ENCODE results near the gene GBE1. TPM values are rescaled to one million over a fixed set of nuclear protein-coding genes. Genes with fewer than 3 reads are reported as not detected.
A peak's percentile ranks its signal among the peaks of the same experiment; 100 is the strongest.

Gene GBE1
- total RNA-seq = 10.6 and 10.9 TPM in 2 replicates
- long read RNA-seq, transcript GBE1-201 (16 exons, 3,461 nt) = major isoform, 105 of 117 reads
- long read RNA-seq, partial matches to known transcripts = 7 of 117 reads
- long read RNA-seq, other reads (novel, unspliced or antisense) = 5 of 117 reads

DNA sequence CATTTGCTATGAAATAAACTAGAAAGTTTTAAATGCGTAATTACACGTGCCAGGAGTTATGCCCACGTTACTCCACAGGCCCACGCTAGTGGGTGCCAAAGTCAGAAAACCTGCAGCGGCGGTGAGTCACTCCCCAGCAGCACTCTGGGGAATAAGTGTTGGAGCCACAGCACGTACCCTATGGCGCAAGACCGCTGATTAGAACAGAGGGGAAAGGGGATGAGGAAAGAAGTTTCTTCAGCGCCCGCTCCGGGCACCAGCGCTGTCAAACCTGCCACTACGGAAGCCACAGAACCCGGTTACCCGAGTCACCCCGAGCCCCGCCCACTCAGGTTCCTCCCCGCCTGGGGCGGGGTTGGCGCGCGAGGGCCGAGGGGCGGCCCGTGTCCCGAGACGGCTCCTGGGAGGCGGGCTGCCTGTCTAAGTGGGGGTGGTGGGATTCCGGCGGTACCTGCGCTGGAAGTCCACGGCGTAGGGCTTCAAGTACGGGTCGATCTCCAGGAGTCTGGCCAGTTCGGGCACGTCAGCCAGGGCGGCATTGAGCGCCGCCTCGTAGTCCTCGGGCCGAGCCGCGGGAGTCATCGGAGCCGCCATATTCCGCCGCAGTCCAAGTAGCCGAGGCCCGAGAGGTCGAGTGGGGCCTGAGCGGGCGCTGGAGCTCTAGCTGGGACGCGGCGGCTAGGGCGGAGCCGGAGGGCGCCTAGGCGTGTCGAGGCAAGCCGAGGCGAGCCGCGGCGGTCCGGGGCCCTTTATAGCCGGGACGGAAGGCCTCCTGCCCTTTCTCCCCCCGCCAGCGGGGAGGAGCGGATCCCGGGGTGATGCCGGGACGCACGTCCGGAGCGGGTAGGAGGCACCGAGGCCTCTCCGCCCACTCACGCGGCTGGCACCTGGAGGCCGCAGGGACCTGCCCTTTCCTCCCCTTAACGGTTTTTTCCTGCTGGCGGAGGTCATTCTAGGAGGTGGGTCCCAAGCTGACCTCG lies at the start of gene GBE1:
Gene GBE1, minus strand, starts transcription at position 722 of the 980 bp plus-strand sequence. Its CDS starts 128 bp downstream, at position 594.
- Mint-ChIP-seq H3K4me1 (ENCODE audit: low read depth) (peaks cover 6% of the 10 kb centered on the region), H3K4me3 (ENCODE audit: low read depth) (peak within 1 kb of the TSS; percentile 93), H3K27ac (peak within 1 kb of the TSS; percentile 100), H3K9me3 (ENCODE audit: low read depth) (no peaks in the 10 kb centered on the region), H3K27me3 (no peaks in the 10 kb centered on the region), H3K36me3 (ENCODE audit: insufficient read depth) (no peaks in the 10 kb centered on the region)
- TF ChIP-seq, protein P1, sequence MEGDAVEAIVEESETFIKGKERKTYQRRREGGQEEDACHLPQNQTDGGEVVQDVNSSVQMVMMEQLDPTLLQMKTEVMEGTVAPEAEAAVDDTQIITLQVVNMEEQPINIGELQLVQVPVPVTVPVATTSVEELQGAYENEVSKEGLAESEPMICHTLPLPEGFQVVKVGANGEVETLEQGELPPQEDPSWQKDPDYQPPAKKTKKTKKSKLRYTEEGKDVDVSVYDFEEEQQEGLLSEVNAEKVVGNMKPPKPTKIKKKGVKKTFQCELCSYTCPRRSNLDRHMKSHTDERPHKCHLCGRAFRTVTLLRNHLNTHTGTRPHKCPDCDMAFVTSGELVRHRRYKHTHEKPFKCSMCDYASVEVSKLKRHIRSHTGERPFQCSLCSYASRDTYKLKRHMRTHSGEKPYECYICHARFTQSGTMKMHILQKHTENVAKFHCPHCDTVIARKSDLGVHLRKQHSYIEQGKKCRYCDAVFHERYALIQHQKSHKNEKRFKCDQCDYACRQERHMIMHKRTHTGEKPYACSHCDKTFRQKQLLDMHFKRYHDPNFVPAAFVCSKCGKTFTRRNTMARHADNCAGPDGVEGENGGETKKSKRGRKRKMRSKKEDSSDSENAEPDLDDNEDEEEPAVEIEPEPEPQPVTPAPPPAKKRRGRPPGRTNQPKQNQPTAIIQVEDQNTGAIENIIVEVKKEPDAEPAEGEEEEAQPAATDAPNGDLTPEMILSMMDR (IDR thresholded peaks at IDR 0.05; ENCODE audit: unreplicated experiment) = peak; percentile 50
- DNase-seq (ENCODE audit: low spot score, unreplicated experiment) = peak; percentile 75

DNA sequence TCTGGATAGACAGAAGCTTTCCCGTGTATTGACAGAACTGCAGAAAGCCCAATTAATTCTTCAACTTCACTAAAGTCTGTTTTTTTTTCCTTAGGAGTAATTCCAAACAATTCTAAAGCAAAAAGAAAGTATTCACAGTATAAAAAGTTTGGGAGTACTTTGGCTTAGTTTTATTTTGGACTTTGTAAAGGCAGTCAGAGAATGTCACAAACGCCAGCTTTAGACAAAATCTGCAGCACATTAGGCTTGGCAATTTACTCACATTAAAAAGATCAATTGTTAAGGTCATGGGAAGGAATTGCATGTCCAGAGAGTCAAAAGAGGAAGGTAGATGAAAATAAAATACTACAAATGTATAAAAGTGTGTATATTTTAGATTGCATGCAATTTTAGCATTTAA lies 47.5 kb upstream of the GBE1 start:
- no peaks in the 10 kb centered on the region for H3K36me3 Mint-ChIP-seq (ENCODE audit: insufficient read depth)
- H3K4me1 Mint-ChIP-seq (ENCODE audit: low read depth) = peaks cover 8% of the 10 kb centered on the region
- TF ChIP-seq, protein P1 (IDR thresholded peaks at IDR 0.05; ENCODE audit: unreplicated experiment) = no peak
- no peak for DNase-seq (ENCODE audit: low spot score, unreplicated experiment)
- H3K27me3 Mint-ChIP-seq = no peaks in the 10 kb centered on the region
- peaks cover 14% of the 10 kb centered on the region for H3K9me3 Mint-ChIP-seq (ENCODE audit: low read depth)
- H3K27ac Mint-ChIP-seq = no peak overlapping the region
- no peak overlapping the region for H3K4me3 Mint-ChIP-seq (ENCODE audit: low read depth)

DNA sequence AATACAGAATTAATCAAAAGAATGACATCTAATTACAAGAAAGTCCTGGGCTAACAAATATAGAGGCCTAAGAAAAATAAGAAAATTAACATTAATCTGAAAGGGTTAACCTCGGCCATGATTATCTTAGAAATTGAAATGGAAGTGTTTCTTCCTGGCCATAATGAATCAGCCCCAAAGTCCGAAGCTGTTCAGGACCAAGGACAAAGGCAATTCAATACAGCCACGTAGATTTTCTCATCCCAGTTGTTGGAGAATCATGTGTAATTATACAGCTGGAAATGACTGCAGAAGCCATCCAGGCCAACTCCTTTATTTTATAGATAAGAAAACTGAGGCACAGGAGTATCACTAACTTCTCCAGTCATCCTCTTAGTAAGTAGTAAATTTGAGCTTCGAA lies 38.0 kb upstream of the GBE1 start:
- Mint-ChIP-seq H3K27me3 (no peaks in the 10 kb centered on the region), H3K4me1 (ENCODE audit: low read depth) (no peaks in the 10 kb centered on the region)
- TF ChIP-seq, protein P1 (IDR thresholded peaks at IDR 0.05; ENCODE audit: unreplicated experiment) = no peak

DNA sequence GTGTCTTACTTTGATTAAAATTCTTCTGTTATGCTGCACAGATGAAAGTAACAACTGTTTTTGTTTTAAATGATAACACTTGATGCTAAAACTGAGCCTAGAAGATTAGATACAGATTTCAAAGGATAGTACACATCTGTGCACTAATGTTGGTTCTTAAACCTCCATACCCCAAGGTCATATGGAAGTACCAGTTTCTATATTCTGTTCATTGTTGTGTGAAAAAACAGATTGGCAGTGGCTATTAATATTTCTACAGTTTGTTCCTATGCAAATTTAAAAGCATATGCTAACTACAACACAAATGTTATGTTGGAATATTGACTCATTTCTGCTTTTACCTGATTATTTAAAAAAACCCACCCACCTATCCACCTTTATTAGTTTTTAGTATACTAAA lies 32.0 kb upstream of the GBE1 start:
- no peaks in the 10 kb centered on the region for H3K36me3 Mint-ChIP-seq (ENCODE audit: insufficient read depth)
- H3K4me3 Mint-ChIP-seq (ENCODE audit: low read depth) = no peak overlapping the region
- no peak for DNase-seq (ENCODE audit: low spot score, unreplicated experiment)
- no peaks in the 10 kb centered on the region for H3K27me3 Mint-ChIP-seq
- H3K27ac Mint-ChIP-seq = no peak overlapping the region
- H3K4me1 Mint-ChIP-seq (ENCODE audit: low read depth) = no peaks in the 10 kb centered on the region
- no peaks in the 10 kb centered on the region for H3K9me3 Mint-ChIP-seq (ENCODE audit: low read depth)
- TF ChIP-seq, protein P1 (IDR thresholded peaks at IDR 0.05; ENCODE audit: unreplicated experiment) = no peak

More for the DNA sequence above, 38.0 kb upstream of the GBE1 start:
- H3K36me3 Mint-ChIP-seq (ENCODE audit: insufficient read depth) = no peaks in the 10 kb centered on the region
- no peak for DNase-seq (ENCODE audit: low spot score, unreplicated experiment)
- no peak overlapping the region for H3K4me3 Mint-ChIP-seq (ENCODE audit: low read depth)
- no peak overlapping the region for H3K27ac Mint-ChIP-seq
- H3K9me3 Mint-ChIP-seq (ENCODE audit: low read depth) = no peaks in the 10 kb centered on the region

DNA sequence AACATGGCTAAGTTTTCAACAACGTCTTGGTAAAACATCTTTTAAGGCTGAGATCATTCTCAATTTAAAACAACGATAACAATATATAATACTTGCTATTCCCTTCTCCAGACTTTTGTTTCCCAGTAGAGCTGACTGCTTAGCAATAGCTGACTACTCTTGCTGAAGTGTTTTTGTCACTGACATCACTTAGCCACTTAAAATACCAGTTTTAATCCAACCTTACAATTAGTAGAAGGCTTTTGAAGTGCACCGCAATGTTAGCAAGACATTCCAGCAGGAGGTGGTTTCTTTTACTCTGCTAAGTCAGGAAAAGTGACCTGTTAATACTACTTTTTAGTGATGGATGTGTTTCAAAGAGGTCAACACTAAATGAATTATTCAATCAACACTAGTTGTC lies 28.7 kb upstream of the GBE1 start:
- TF ChIP-seq, protein P1 (IDR thresholded peaks at IDR 0.05; ENCODE audit: unreplicated experiment) = no peak

More for the DNA sequence above, 28.7 kb upstream of the GBE1 start:
- no peak for DNase-seq (ENCODE audit: low spot score, unreplicated experiment)
- Mint-ChIP-seq H3K4me3 (ENCODE audit: low read depth) (no peak overlapping the region), H3K27me3 (no peaks in the 10 kb centered on the region), H3K9me3 (ENCODE audit: low read depth) (no peaks in the 10 kb centered on the region), H3K27ac (no peak overlapping the region), H3K36me3 (ENCODE audit: insufficient read depth) (no peaks in the 10 kb centered on the region), H3K4me1 (ENCODE audit: low read depth) (no peaks in the 10 kb centered on the region)
